Panc1 (cell line): ENCODE measurements around the gene MROH2A. TPM values are rescaled to one million over a fixed set of nuclear protein-coding genes. Genes with fewer than 3 reads are reported as not detected.

Experiments
- ATAC-seq: fragments of 200-7000 bp; cut with Tn5 transposase; 2 replicates; pipeline ENCODE4 v1.9.1; 2020; ENCODE audit warnings: mild to moderate bottlenecking, moderate library complexity
- BruUV-seq: library from RNA; stranded (reverse); fragments of 400-500 nt; replicated peaks from 2 replicates; lab custom pipeline; 2021; lab: Mats Ljungman, UMichigan
- CTCF ChIA-PET: fragments of 300-600 bp; sonication (Branson Sonifier 250); formaldehyde crosslinking; loops from one replicate; lab custom pipeline; 2022; ENCODE audit warnings: antibody characterized with exemption; lab: Charles Lee
- POLR2A ChIA-PET: fragments of 300-600 bp; sonication (Branson Sonifier 250); formaldehyde crosslinking; loops from one replicate; lab custom pipeline; 2022; ENCODE audit warnings: antibody characterized with exemption; lab: Charles Lee
- DNase-seq: peaks from one replicate; pipeline ENCODE4 v3.0.0-alpha.2; 2010; ENCODE audit warnings: low read depth, low spot score
- H3K27ac ChIP-seq: 2 replicates; pipeline ENCODE4 v1.5.1; 2011; ENCODE audit warnings: mild to moderate bottlenecking, low read length, inconsistent platforms
- H3K27me3 ChIP-seq: fragments of 200-500 bp; sonication (Bioruptor generic); 2 replicates; pipeline ENCODE4 v1.6.0; 2014; ENCODE audit warnings: low read length, inconsistent platforms; ENCODE audit not compliant: control insufficient read depth, insufficient read depth
- H3K36me3 ChIP-seq: fragments of 200-500 bp; sonication (Bioruptor generic); 2 replicates; pipeline ENCODE4 v1.5.1; 2014; ENCODE audit warnings: inconsistent platforms, mild to moderate bottlenecking, low read length, moderate library complexity; ENCODE audit not compliant: control insufficient read depth, insufficient read depth
- H3K4me1 ChIP-seq: 2 replicates; pipeline ENCODE4 v1.5.1; 2011; ENCODE audit warnings: inconsistent platforms, mild to moderate bottlenecking, low read length, moderate library complexity; ENCODE audit not compliant: control insufficient read depth, insufficient read depth
- H3K4me3 ChIP-seq, 2 experiments: 2 replicates each; pipeline ENCODE4 v1.5.1; 2011 to 2012; ENCODE audit warnings: low read depth in 2 of 2, low read length in 2 of 2, mild to moderate bottlenecking in 2 of 2, inconsistent platforms in 1 of 2, moderate library complexity in 1 of 2
- H3K9me3 ChIP-seq: fragments of 200-500 bp; sonication (Bioruptor generic); 2 replicates; pipeline ENCODE4 v1.5.1; 2014; ENCODE audit warnings: low read depth, mild to moderate bottlenecking, inconsistent platforms, low read length, moderate library complexity; ENCODE audit not compliant: control insufficient read depth, insufficient read depth
- CTCF ChIP-seq: fragments of 450-650 bp; IDR thresholded peaks from 2 replicates; pipeline ENCODE4 v1.5.1; 2017; ENCODE audit warnings: mild to moderate bottlenecking
- POLR2AphosphoS5 ChIP-seq: IDR thresholded peaks from 2 replicates; pipeline ENCODE4 v1.6.1; 2012; ENCODE audit warnings: mild to moderate bottlenecking, low read depth, low read length, moderate library complexity
- REST ChIP-seq, 2 experiments: IDR thresholded peaks; 2 replicates each; pipeline ENCODE4 v1.6.1; 2011 to 2012; ENCODE audit warnings: low read depth in 2 of 2, control low read depth in 1 of 2, low read length in 1 of 2, mild to moderate bottlenecking in 1 of 2, moderate library complexity in 1 of 2; ENCODE audit not compliant: insufficient read depth in 1 of 2
- SIN3A ChIP-seq: IDR thresholded peaks from 2 replicates; pipeline ENCODE4 v1.6.1; 2012; ENCODE audit warnings: low read depth, mild to moderate bottlenecking, low read length, moderate library complexity, borderline replicate concordance; ENCODE audit not compliant: insufficient read depth
- TCF7L2 ChIP-seq: IDR thresholded peaks from 2 replicates; pipeline ENCODE4 v1.6.1; 2011; ENCODE audit warnings: mild to moderate bottlenecking, low read depth, low read length, inconsistent platforms
- in situ Hi-C: cut with HindIII; loops from 2 replicates; pipeline ENCODE4 v1.10.0; 2016; ENCODE audit warnings: low sequenced_read_pairs, low pct_unique_long_range_greater_than_20kb
- intact Hi-C: fragments of 100-400 bp; cut with micrococcal nuclease; formaldehyde crosslinking; loops from one replicate; pipeline ENCODE4 v1.10.0; 2022; ENCODE audit not compliant: unreplicated experiment
- total RNA-seq: library from RNA; stranded (reverse); gene quantifications from one replicate; pipeline ENCODE4 v1.2.1, GENCODE V29; 2021; ENCODE audit not compliant: unreplicated experiment

The MROH2A gene
- total RNA-seq, 1 experiment from 2014 or later = not detected

- ATAC-seq = no peak
- Histone ChIP-seq H3K4me3 (no peak overlapping the region), H3K9me3 (no peaks in the 10 kb centered on the region), H3K36me3 (no peaks in the 10 kb centered on the region), H3K4me1 (no peaks in the 10 kb centered on the region), H3K27ac (no peak overlapping the region), H3K27me3 (no peaks in the 10 kb centered on the region)
- intact Hi-C loops (no loop called here), in situ Hi-C loops (no loop called here)
- ChIA-PET POLR2A (no interaction called here), CTCF (no interaction called here)
- DNase-seq = no peak
- BruUV-seq = no TSS peak
- TF ChIP-seq CTCF = no peak
- no peak for TF ChIP-seq SIN3A
- no peak for TF ChIP-seq POLR2AphosphoS5
- TF ChIP-seq REST (IDR thresholded peaks at IDR 0.05; ENCODE audit: insufficient read depth in 1 of 2, low read depth in 2 of 2, low read length in 1 of 2) = no peak
- no peak for TF ChIP-seq TCF7L2
Measured at GRCh38 chr2:233798335-233799086, 20.4 kb downstream of the MROH2A start.

- intact Hi-C loops = no loop called here
Measured at GRCh38 chr2:233799087-233799665, 21.0 kb downstream of the MROH2A start.

More at GRCh38 chr2:233799087-233799665, 21.0 kb downstream of the MROH2A start:
- CTCF ChIA-PET = no interaction called here
- POLR2A ChIA-PET = no interaction called here
- H3K9me3 ChIP-seq = no peaks in the 10 kb centered on the region
- no peaks in the 10 kb centered on the region for H3K4me1 ChIP-seq
- no peak overlapping the region for H3K4me3 ChIP-seq
- TF ChIP-seq SIN3A (no peak), REST (IDR thresholded peaks at IDR 0.05; ENCODE audit: insufficient read depth in 1 of 2, low read depth in 2 of 2, low read length in 1 of 2) (no peak), POLR2AphosphoS5 (no peak), CTCF (no peak), TCF7L2 (no peak)
- in situ Hi-C loops = no loop called here
- DNase-seq (no peak), ATAC-seq (no peak)
- no TSS peak for BruUV-seq
- H3K36me3 ChIP-seq = no peaks in the 10 kb centered on the region
- no peaks in the 10 kb centered on the region for H3K27me3 ChIP-seq
- H3K27ac ChIP-seq = no peak overlapping the region
